OCI-LY3 (cell line): ENCODE results near the gene ZP3.
"Not testable (repeated sequence)": the region's sequence is repeated elsewhere in the genome, so short reads cannot be mapped to it uniquely, and the experiment has no call there.

ENCODE experiments used
- H2AFZ ChIP-seq: fragments of 200-600, 300-600 bp; shearing (Covaris generic); 2 replicates; pipeline ENCODE4 v1.6.0; 2014; ENCODE audit warnings: antibody characterized with exemption, low read depth, low read length
- H3K27ac ChIP-seq: fragments of 200-600, 300-600 bp; sonication (generic); 2 replicates; pipeline ENCODE4 v1.5.1; 2014; ENCODE audit warnings: mild to moderate bottlenecking, low read length, moderate library complexity, mixed read lengths
- H3K27me3 ChIP-seq: fragments of 200-600, 300-600 bp; sonication (generic); 2 replicates; pipeline ENCODE4 v1.6.1; 2014; ENCODE audit warnings: low read depth, low read length, mixed read lengths
- H3K36me3 ChIP-seq: fragments of 200-600, 300-600 bp; sonication (generic); replicated peaks from 2 replicates; pipeline ENCODE3; 2014; ENCODE audit warnings: low read depth, low read length, mixed read lengths
- H3K4me1 ChIP-seq: fragments of 300-600, 200-600 bp; sonication (generic); 2 replicates; pipeline ENCODE4 v1.6.1; 2014; ENCODE audit warnings: low read length, mixed read lengths
- H3K4me2 ChIP-seq: fragments of 200-600, 300-600 bp; sonication (generic); 2 replicates; pipeline ENCODE4 v1.6.1; 2014; ENCODE audit warnings: low read length, mixed read lengths
- H3K4me3 ChIP-seq: fragments of 300-600, 200-600 bp; sonication (generic); 2 replicates; pipeline ENCODE4 v1.5.1; 2014; ENCODE audit warnings: antibody characterized with exemption, mild to moderate bottlenecking, low read length, moderate library complexity
- H3K79me2 ChIP-seq: fragments of 300-600, 200-600 bp; shearing (Covaris generic); 2 replicates; pipeline ENCODE4 v1.6.1; 2014; ENCODE audit warnings: mild to moderate bottlenecking, low read length, mixed read lengths
- H3K9ac ChIP-seq: fragments of 300-600, 200-600 bp; shearing (Covaris generic); 2 replicates; pipeline ENCODE4 v1.6.0; 2014; ENCODE audit warnings: mild to moderate bottlenecking, low read length, moderate library complexity
- H3K9me3 ChIP-seq: fragments of 200-600, 300-600 bp; shearing (Covaris generic); 2 replicates; pipeline ENCODE4 v1.6.1; 2014; ENCODE audit warnings: low read length, mixed read lengths; ENCODE audit not compliant: insufficient read depth
- H4K20me1 ChIP-seq: fragments of 200-600, 300-600 bp; sonication (generic); 2 replicates; pipeline ENCODE4 v1.6.1; 2016; ENCODE audit warnings: low read length, mixed read lengths; ENCODE audit not compliant: insufficient read depth
- CTCF ChIP-seq: fragments of 200-600, 300-600 bp; sonication (generic); IDR thresholded peaks from 2 replicates; pipeline ENCODE4 v1.5.1; 2014; ENCODE audit warnings: antibody characterized with exemption, low read length, low read depth
- EZH2phosphoT487 ChIP-seq: fragments of 200-600 bp; shearing (Covaris generic); IDR thresholded peaks from 2 replicates; pipeline ENCODE4 v1.6.1; 2018; ENCODE audit warnings: antibody characterized with exemption, mixed run types, low read depth

ZP3 gene

DNA sequence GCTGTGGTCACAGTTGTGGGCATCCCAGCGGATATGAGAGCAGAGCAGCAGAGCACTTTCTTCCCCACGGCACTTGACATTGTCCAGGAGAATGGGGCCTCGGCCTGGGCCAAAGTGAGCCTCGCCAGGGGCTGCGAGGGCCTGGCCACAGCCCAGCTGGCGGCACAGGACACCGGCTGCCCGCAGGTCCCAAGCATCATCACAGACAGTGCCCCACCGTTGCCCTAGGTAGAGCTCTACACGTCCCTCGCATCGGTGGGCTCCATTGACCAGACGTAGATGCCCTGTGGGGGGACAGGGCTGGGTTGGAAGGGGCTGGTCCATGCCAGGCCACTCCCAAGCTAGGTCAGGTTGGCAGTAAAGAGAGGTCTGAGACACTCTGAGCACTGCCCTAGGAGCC lies 34.7 kb upstream of the ZP3 start:
- no peak overlapping the region for H3K27ac ChIP-seq
- H4K20me1 ChIP-seq, result no peaks in the 10 kb centered on the region
- H3K9ac ChIP-seq, result no peak overlapping the region
- no peaks in the 10 kb centered on the region for H3K79me2 ChIP-seq
- no peaks in the 10 kb centered on the region for H3K36me3 ChIP-seq
- TF ChIP-seq CTCF (no peak), EZH2phosphoT487 (no peak)
- H3K4me1 ChIP-seq, result peaks cover 10% of the 10 kb centered on the region
- no peak overlapping the region for H3K4me2 ChIP-seq
- H3K9me3 ChIP-seq, result no peaks in the 10 kb centered on the region
- H3K27me3 ChIP-seq, result no peaks in the 10 kb centered on the region
- H2AFZ ChIP-seq, result no peak overlapping the region
- no peak overlapping the region for H3K4me3 ChIP-seq

- H4K20me1 ChIP-seq, result no peaks in the 10 kb centered on the region
- no peaks in the 10 kb centered on the region for H3K9me3 ChIP-seq
- H2AFZ ChIP-seq, result peak overlapping the region; percentile 100
- peaks cover 10% of the 10 kb centered on the region for H3K4me1 ChIP-seq
- H3K4me2 ChIP-seq, result peak overlapping the region; percentile 81
- no peak overlapping the region for H3K27ac ChIP-seq
- TF ChIP-seq CTCF, result no peak
- TF ChIP-seq EZH2phosphoT487, result no peak
- H3K27me3 ChIP-seq, result no peaks in the 10 kb centered on the region
- peak overlapping the region; percentile 90 for H3K4me3 ChIP-seq
- peak overlapping the region; percentile 75 for H3K9ac ChIP-seq
- no peaks in the 10 kb centered on the region for H3K79me2 ChIP-seq
- no peaks in the 10 kb centered on the region for H3K36me3 ChIP-seq
Measured at GRCh38 chr7:76392531-76393115, 32.1 kb upstream of the ZP3 start.

GRCh38 chr7:76393116-76394031 lies 31.4 kb upstream of the ZP3 start:
- Histone ChIP-seq H2AFZ (peak overlapping the region; percentile 100), H3K4me1 (peaks cover 10% of the 10 kb centered on the region), H3K4me3 (peak overlapping the region; percentile 90), H3K27ac (no peak overlapping the region), H3K4me2 (peak overlapping the region; percentile 95), H3K9me3 (no peaks in the 10 kb centered on the region), H4K20me1 (no peaks in the 10 kb centered on the region), H3K79me2 (no peaks in the 10 kb centered on the region), H3K9ac (peak overlapping the region; percentile 76), H3K36me3 (no peaks in the 10 kb centered on the region), H3K27me3 (no peaks in the 10 kb centered on the region)
- no peak for TF ChIP-seq EZH2phosphoT487
- TF ChIP-seq CTCF, result peak; percentile 7; the same call in 1 of the 2 replicates

- Histone ChIP-seq H3K36me3 (no peaks in the 10 kb centered on the region), H3K4me3 (no peak overlapping the region), H3K9ac (no peak overlapping the region), H3K27ac (no peak overlapping the region), H3K9me3 (no peaks in the 10 kb centered on the region), H3K4me1 (peaks cover 10% of the 10 kb centered on the region), H3K4me2 (no peak overlapping the region), H4K20me1 (no peaks in the 10 kb centered on the region), H2AFZ (no peak overlapping the region), H3K27me3 (no peaks in the 10 kb centered on the region), H3K79me2 (no peaks in the 10 kb centered on the region)
- TF ChIP-seq CTCF (no peak), EZH2phosphoT487 (no peak)
Measured at GRCh38 chr7:76394957-76395356, 29.8 kb upstream of the ZP3 start.

- H3K27ac ChIP-seq, H4K20me1 ChIP-seq, H3K79me2 ChIP-seq, H2AFZ ChIP-seq, H3K4me1 ChIP-seq, H3K4me2 ChIP-seq, H3K4me3 ChIP-seq, H3K9ac ChIP-seq, H3K27me3 ChIP-seq, H3K9me3 ChIP-seq, H3K36me3 ChIP-seq: not testable (repeated sequence)
Measured at GRCh38 chr7:76395605-76395964, 29.2 kb upstream of the ZP3 start.
